ENCODE data around the gene PCGF1.

GRCh38 chr2:74533464-74533863 is 26.0 kb upstream of the PCGF1 start:
- no peak for TF ChIP-seq TAF1 (IDR thresholded peaks at IDR 0.05; ENCODE audit: low read depth)
- TF ChIP-seq EP300 (IDR thresholded peaks at IDR 0.05; ENCODE audit: borderline replicate concordance) = no peak
- no peak for TF ChIP-seq NFIC (IDR thresholded peaks at IDR 0.05)
- no peak for TF ChIP-seq RAD21 (IDR thresholded peaks at IDR 0.05; ENCODE audit: low read depth)
- TF ChIP-seq REST (IDR thresholded peaks at IDR 0.05; ENCODE audit: low read depth) = no peak
